Parathyroid adenoma (tissue), 2 donors: ENCODE data around the gene HACE1.
A peak's percentile ranks its signal among the peaks of the same experiment; 100 is the strongest.
"Not testable (repeated sequence)": the region's sequence is repeated elsewhere in the genome, so short reads cannot be mapped to it uniquely, and the experiment has no call there.

Source experiments
- H2AFZ ChIP-seq: fragments of 300-600 bp; sonication (generic); one replicate; pipeline ENCODE4 v1.7.0; 2017; ENCODE audit warnings: antibody characterized with exemption, mild to moderate bottlenecking
- H3K27ac ChIP-seq: fragments of 300-600 bp; sonication (generic); one replicate; pipeline ENCODE4 v1.7.0; 2017
- H3K27me3 ChIP-seq: fragments of 300-600 bp; sonication (generic); one replicate; pipeline ENCODE4 v1.7.0; 2017; ENCODE audit warnings: low read length; ENCODE audit not compliant: control insufficient read depth, insufficient read depth
- H3K36me3 ChIP-seq: fragments of 300-600 bp; sonication (generic); one replicate; pipeline ENCODE4 v1.7.0; 2017; ENCODE audit warnings: low read length; ENCODE audit not compliant: control insufficient read depth, insufficient read depth
- H3K4me1 ChIP-seq: fragments of 300-600 bp; sonication (generic); one replicate; pipeline ENCODE4 v1.7.0; 2017; ENCODE audit warnings: control low read depth
- H3K4me2 ChIP-seq: fragments of 300-600 bp; sonication (generic); one replicate; pipeline ENCODE4 v1.7.0; 2017; ENCODE audit warnings: low read length
- H3K4me3 ChIP-seq: fragments of 300-600 bp; sonication (generic); one replicate; pipeline ENCODE4 v1.7.0; 2017; ENCODE audit warnings: low read depth, low read length
- H3K79me2 ChIP-seq: fragments of 300-600 bp; sonication (generic); one replicate; pipeline ENCODE4 v1.7.0; 2017; ENCODE audit warnings: control low read depth
- H3K9ac ChIP-seq: fragments of 300-600 bp; sonication (generic); one replicate; pipeline ENCODE4 v1.7.0; 2017; ENCODE audit warnings: mild to moderate bottlenecking
- H3K9me3 ChIP-seq: fragments of 300-600 bp; sonication (generic); one replicate; pipeline ENCODE4 v1.7.0; 2017; ENCODE audit warnings: low read length; ENCODE audit not compliant: control insufficient read depth
- TF ChIP-seq, protein P1 (sequence below): fragments of 300-600 bp; sonication (generic); IDR thresholded peaks from one replicate; pipeline ENCODE4 v1.7.0; 2017; ENCODE audit warnings: antibody characterized with exemption, mild to moderate bottlenecking
- donor health status: primary hyperparathyroidism.

The HACE1 gene, protein sequence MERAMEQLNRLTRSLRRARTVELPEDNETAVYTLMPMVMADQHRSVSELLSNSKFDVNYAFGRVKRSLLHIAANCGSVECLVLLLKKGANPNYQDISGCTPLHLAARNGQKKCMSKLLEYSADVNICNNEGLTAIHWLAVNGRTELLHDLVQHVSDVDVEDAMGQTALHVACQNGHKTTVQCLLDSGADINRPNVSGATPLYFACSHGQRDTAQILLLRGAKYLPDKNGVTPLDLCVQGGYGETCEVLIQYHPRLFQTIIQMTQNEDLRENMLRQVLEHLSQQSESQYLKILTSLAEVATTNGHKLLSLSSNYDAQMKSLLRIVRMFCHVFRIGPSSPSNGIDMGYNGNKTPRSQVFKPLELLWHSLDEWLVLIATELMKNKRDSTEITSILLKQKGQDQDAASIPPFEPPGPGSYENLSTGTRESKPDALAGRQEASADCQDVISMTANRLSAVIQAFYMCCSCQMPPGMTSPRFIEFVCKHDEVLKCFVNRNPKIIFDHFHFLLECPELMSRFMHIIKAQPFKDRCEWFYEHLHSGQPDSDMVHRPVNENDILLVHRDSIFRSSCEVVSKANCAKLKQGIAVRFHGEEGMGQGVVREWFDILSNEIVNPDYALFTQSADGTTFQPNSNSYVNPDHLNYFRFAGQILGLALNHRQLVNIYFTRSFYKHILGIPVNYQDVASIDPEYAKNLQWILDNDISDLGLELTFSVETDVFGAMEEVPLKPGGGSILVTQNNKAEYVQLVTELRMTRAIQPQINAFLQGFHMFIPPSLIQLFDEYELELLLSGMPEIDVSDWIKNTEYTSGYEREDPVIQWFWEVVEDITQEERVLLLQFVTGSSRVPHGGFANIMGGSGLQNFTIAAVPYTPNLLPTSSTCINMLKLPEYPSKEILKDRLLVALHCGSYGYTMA

DNA sequence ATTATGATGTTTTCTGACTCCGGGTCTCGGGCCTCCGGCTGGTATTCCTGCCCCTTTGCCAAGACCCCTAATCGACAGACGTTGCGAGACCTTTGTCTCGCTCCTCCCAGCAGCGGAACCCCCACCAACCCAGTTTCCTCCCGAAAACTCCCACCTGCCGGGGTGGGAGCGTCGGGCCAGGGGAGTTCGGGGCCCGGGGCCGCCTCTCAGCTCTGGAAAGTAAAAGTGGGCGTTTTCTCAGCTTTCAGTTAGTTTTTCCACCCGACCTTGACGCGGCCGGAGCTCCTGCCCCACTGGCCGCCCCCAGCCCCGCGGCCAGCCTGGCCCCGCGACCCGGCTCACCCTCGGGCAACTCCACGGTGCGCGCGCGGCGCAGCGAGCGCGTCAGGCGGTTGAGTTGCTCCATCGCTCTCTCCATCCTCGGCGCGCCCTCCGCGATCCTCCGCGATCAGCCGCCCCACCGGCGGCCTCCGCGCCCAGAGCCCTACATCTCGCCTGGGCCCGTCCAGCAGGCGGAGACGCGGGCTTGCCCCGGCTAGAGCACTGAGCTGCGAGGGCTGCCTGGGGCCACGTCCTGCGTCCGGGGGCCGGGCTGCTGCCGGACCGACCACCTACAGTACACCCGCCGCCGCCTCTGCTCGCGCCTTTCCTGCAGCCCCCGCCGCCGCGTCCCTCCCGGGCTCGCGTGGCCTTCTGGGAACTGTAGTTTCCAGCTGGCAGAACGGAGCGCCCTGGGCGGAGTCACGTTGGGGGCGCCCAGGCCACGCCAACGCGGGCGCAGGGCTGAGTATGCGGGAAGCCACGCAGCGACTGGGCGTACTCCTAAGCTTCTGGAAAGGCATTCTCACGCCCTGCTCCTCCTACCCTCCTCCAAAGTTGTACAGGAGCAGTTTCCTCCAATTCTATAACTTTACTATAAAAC is at the start of gene HACE1:
Gene HACE1 (minus strand): TSS at position 695 of the 922 bp plus-strand sequence. CDS start 277 bp downstream, at position 418.
- Histone ChIP-seq H3K4me1 (peaks cover 4% of the 10 kb centered on the region), H3K9me3 (no peaks in the 10 kb centered on the region), H3K79me2 (no peaks in the 10 kb centered on the region), H3K27me3 (no peaks in the 10 kb centered on the region), H3K4me3 (peak within 1 kb of the TSS; percentile 73), H3K9ac (peak within 1 kb of the TSS; percentile 9), H3K4me2 (peak within 1 kb of the TSS; percentile 72), H3K36me3 (no peaks in the 10 kb centered on the region), H3K27ac (peak within 1 kb of the TSS; percentile 33), H2AFZ (peak within 1 kb of the TSS; percentile 86)
- TF ChIP-seq, protein P1, sequence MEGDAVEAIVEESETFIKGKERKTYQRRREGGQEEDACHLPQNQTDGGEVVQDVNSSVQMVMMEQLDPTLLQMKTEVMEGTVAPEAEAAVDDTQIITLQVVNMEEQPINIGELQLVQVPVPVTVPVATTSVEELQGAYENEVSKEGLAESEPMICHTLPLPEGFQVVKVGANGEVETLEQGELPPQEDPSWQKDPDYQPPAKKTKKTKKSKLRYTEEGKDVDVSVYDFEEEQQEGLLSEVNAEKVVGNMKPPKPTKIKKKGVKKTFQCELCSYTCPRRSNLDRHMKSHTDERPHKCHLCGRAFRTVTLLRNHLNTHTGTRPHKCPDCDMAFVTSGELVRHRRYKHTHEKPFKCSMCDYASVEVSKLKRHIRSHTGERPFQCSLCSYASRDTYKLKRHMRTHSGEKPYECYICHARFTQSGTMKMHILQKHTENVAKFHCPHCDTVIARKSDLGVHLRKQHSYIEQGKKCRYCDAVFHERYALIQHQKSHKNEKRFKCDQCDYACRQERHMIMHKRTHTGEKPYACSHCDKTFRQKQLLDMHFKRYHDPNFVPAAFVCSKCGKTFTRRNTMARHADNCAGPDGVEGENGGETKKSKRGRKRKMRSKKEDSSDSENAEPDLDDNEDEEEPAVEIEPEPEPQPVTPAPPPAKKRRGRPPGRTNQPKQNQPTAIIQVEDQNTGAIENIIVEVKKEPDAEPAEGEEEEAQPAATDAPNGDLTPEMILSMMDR, result peak; percentile 31

DNA sequence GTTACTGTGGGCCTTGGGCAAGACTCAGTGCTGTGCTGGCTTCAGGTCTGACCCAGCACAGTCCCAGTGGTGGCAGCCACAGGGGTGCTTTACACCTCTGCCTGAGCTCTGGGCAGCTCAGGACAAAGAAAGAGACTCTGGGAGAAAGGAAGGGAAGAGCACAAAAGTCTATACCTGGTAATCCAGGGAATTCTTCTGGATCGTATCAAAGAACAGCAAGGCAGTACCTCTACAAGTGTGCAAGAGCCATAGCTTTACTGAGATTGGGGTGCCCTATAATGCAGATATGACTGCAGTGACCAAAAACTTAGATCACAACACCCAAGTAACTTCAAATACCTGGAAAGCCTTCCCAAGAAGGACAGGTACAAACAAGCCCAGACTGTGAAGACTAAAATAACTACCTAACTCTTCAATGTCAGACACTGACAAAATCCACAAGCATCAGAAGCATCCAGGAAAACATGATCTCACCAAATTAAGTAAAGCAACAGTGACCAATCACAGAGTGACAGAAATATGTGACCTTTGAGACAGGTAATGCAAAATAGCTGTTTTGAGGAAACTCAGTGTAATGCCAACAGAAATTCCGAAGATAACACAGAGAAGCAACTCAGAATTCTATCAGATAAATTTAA is 49.3 kb upstream of the HACE1 start:
- TF ChIP-seq, protein P1, result no peak
- Histone ChIP-seq H3K4me3 (no peak overlapping the region), H3K9ac (no peak overlapping the region), H3K36me3 (no peaks in the 10 kb centered on the region), H3K27ac (no peak overlapping the region), H3K9me3 (no peaks in the 10 kb centered on the region), H3K79me2 (no peaks in the 10 kb centered on the region), H2AFZ (no peak overlapping the region), H3K4me2 (no peak overlapping the region), H3K4me1 (no peaks in the 10 kb centered on the region), H3K27me3 (no peaks in the 10 kb centered on the region)

DNA sequence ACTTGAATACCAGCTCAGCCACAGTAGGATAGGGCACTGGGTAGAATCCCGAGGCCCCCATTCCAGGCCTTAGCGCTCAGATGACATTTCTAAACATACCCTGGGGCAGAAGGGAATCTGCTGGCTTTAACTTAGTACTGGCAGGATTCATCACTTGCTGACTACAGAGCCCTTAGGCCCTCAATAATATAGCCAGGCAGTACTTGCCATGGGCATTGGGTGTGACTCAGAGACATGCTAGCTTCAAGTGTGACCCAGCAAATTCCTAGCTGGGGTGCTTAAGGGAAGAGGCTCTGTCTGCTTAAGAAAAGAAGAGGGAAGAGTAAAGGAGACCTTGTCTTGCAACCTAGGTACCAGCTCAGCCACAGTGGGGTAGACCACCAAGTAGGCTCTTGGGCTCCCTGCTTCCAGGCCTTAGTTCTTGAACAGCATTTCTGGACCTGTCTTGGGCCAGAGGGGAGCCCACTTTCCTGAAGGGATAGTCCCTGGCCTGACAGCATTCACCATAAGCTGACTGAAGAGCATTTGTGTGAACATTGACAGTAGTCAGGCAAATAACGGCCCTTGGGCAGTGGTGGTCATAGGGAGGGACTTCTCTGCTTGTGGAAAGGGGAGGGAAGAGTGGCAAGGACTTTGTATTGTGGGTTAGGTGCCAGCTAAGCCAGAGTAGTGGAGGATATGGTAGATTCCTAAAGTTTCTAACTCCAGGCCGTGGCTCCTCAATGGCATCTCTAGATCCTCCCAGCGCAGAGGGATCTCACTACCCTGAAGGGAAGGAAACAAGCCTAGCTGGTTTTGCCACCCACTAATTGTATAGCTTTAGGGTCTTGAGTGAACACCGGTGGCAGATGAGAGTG is 48.5 kb upstream of the HACE1 start:
- H2AFZ ChIP-seq, result no peak overlapping the region
- no peak overlapping the region for H3K4me3 ChIP-seq

DNA sequence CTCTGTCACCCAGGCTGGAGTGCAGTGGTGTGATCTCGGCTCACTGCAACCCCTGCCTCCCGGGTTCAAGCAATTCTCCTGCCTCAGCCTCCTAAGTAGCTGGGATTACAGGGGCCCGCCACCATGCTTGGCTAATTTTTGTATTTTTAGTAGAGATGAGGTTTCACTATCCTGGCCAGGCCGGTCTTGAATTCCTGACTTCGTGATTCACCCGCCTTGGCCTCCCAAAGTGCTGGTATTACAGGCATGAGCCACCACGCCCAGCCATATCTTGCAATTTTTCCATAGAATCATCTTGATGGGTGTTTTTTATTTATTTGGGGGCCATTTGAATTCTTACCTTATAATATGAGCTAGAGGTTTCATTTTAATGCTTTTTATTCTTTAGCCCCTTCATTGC is 39.2 kb upstream of the HACE1 start:
- H3K4me3 ChIP-seq, H2AFZ ChIP-seq, H3K4me2 ChIP-seq, H3K4me1 ChIP-seq, H3K27ac ChIP-seq, H3K9ac ChIP-seq, H3K27me3 ChIP-seq, H3K36me3 ChIP-seq, H3K79me2 ChIP-seq, H3K9me3 ChIP-seq: not testable (repeated sequence)

More for the DNA sequence above, 48.5 kb upstream of the HACE1 start:
- H3K9ac ChIP-seq, result no peak overlapping the region
- H3K9me3 ChIP-seq, result no peaks in the 10 kb centered on the region
- H3K4me1 ChIP-seq, result no peaks in the 10 kb centered on the region
- no peaks in the 10 kb centered on the region for H3K36me3 ChIP-seq
- no peaks in the 10 kb centered on the region for H3K27me3 ChIP-seq
- no peaks in the 10 kb centered on the region for H3K79me2 ChIP-seq
- TF ChIP-seq, protein P1, result no peak
- H3K27ac ChIP-seq, result no peak overlapping the region
- no peak overlapping the region for H3K4me2 ChIP-seq
